OCI-LY1 (cell line): ENCODE results near the gene C3orf70.

Experiments used
- H2AFZ ChIP-seq: fragments of 200-600 bp; sonication (generic), shearing (Covaris generic); 2 replicates; pipeline ENCODE4 v1.6.0; 2014; ENCODE audit warnings: antibody characterized with exemption, mild to moderate bottlenecking, low read length
- H3F3A ChIP-seq: fragments of 200-600 bp; sonication (generic), shearing (Covaris generic); 2 replicates; pipeline ENCODE4 v1.6.0; 2014; ENCODE audit warnings: mild to moderate bottlenecking, antibody characterized with exemption, low read length, moderate library complexity; ENCODE audit not compliant: insufficient read depth
- H3K27ac ChIP-seq: fragments of 200-600 bp; sonication (generic); 2 replicates; pipeline ENCODE4 v1.5.1; 2014; ENCODE audit warnings: low read length, mixed run types, mild to moderate bottlenecking, low read depth; ENCODE audit not compliant: poor library complexity, severe bottlenecking
- H3K27me3 ChIP-seq: fragments of 200-600 bp; sonication (generic); 2 replicates; pipeline ENCODE4 v1.6.0; 2014; ENCODE audit warnings: antibody characterized with exemption, mild to moderate bottlenecking, low read length, moderate library complexity; ENCODE audit not compliant: insufficient read depth
- H3K36me3 ChIP-seq: fragments of 200-600 bp; sonication (generic); 2 replicates; pipeline ENCODE4 v1.6.1; 2014; ENCODE audit warnings: mild to moderate bottlenecking, antibody characterized with exemption, low read length, moderate library complexity, mixed read lengths; ENCODE audit not compliant: insufficient read depth
- H3K4me1 ChIP-seq: fragments of 200-600 bp; sonication (generic); 2 replicates; pipeline ENCODE4 v1.5.1; 2014; ENCODE audit warnings: mild to moderate bottlenecking, low read length, moderate library complexity; ENCODE audit not compliant: insufficient read depth, severe bottlenecking
- H3K4me2 ChIP-seq: fragments of 200-600 bp; sonication (generic), shearing (Covaris generic); 2 replicates; pipeline ENCODE4 v1.6.1; 2014; ENCODE audit warnings: low read length
- H3K4me3 ChIP-seq: fragments of 200-600 bp; sonication (generic); 2 replicates; pipeline ENCODE4 v1.5.1; 2014; ENCODE audit warnings: low read length, low read depth, mild to moderate bottlenecking, mixed read lengths; ENCODE audit not compliant: poor library complexity, severe bottlenecking
- H3K79me2 ChIP-seq: fragments of 200-600 bp; shearing (Covaris generic); 2 replicates; pipeline ENCODE4 v1.6.1; 2016; ENCODE audit warnings: mixed run types, low read length, mixed read lengths; ENCODE audit not compliant: insufficient read depth
- H3K9ac ChIP-seq: fragments of 200-600 bp; sonication (generic), shearing (Covaris generic); 2 replicates; pipeline ENCODE4 v1.6.1; 2014; ENCODE audit warnings: mild to moderate bottlenecking, low read length, mixed read lengths
- H3K9me2 ChIP-seq: fragments of 200-600 bp; sonication (generic), shearing (Covaris generic); 2 replicates; pipeline ENCODE4 v1.6.1; 2014; ENCODE audit warnings: low read depth, mild to moderate bottlenecking, low read length, mixed read lengths
- H3K9me3 ChIP-seq: fragments of 200-600 bp; shearing (Covaris generic); 2 replicates; pipeline ENCODE4 v1.6.1; 2014; ENCODE audit warnings: low read length, mixed read lengths
- H4K20me1 ChIP-seq: fragments of 200-600 bp; sonication (generic), shearing (Covaris generic); 2 replicates; pipeline ENCODE4 v1.6.0; 2016; ENCODE audit warnings: mild to moderate bottlenecking, low read length; ENCODE audit not compliant: insufficient read depth
- CTCF ChIP-seq: fragments of 200-600 bp; sonication (generic), shearing (Covaris generic); IDR thresholded peaks from 2 replicates; pipeline ENCODE4 v1.5.1; 2017; ENCODE audit warnings: mild to moderate bottlenecking, antibody characterized with exemption, low read length, moderate library complexity, mixed read lengths
- EZH2 ChIP-seq: fragments of 200-600 bp; sonication (generic), shearing (Covaris generic); IDR thresholded peaks from 2 replicates; pipeline ENCODE4 v1.8.0; 2017; ENCODE audit warnings: borderline replicate concordance, mixed run types, mild to moderate bottlenecking, antibody characterized with exemption, low read length, moderate library complexity, mixed read lengths

Gene C3orf70

DNA sequence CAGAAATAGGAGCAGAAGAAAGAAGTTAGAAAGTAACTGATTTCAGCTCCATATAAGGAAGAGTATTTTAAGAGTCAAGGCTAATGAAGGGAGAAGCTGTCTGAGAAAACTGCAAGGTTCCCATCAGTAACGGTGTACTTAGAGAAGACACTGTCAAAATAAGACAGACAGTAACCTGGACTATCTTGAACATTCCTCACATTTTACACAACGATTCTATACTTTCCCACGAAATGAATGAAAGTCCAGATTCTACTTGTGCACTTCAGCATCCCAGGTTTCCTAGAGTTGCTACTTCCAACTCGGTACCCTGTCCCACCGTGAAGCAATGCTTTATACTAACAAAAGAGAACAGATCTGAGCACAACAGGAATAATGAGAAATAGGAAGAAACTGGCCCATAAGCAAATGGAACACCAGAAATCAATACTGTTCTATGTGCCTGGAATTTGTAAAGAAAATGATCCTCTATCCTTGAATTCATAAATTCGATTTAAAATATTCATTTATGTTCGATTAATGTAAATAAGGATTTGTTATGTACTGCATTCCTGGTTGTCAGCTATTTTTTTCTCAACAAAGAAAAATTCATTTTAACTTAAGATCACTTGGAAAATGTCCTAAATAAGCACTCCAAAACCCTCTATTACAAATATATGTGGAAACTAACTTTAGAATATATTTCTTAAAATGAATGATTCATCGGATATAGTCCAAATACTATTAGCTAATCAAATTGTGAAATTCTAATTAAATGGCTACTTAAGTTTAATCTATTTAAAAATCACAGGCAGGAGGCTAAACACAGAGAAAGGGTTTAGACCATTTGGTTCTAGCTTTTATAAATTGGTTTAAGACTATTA, 1.5 kb downstream of the C3orf70 start:
- no peak overlapping the region for H3K4me3 ChIP-seq
- no peak for TF ChIP-seq CTCF
- no peak for TF ChIP-seq EZH2
- no peaks in the 10 kb centered on the region for H4K20me1 ChIP-seq
- no peaks in the 10 kb centered on the region for H3F3A ChIP-seq
- no peak overlapping the region for H2AFZ ChIP-seq
- H3K27me3 ChIP-seq, result 0 out of 2 replicates have a peak, but pooled peaks cover 2% of the 10 kb centered on the region
- H3K79me2 ChIP-seq, result no peaks in the 10 kb centered on the region
- no peaks in the 10 kb centered on the region for H3K9me2 ChIP-seq
- H3K27ac ChIP-seq, result no peak overlapping the region
- H3K36me3 ChIP-seq, result no peaks in the 10 kb centered on the region
- H3K9ac ChIP-seq, result no peak overlapping the region
- no peak overlapping the region for H3K4me2 ChIP-seq
- no peaks in the 10 kb centered on the region for H3K4me1 ChIP-seq
- H3K9me3 ChIP-seq, result no peaks in the 10 kb centered on the region

DNA sequence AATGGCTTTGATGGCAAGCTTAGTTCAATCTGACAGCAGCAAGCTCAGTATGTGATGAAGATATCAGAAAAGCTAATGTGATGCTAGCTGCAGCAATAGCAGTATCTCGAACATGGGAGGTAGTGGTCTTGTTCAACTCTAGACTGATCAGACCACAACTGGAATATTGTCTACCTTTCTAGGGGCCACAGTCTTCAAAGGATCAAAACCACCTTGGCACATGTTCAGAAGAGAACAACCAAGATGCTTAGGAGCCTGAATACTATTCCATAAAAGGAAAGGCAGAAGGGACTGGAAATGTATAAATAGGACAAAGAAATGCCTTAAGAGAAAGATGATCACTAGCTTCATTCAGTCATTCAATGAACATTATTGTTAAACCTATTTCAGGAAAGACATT, 2.3 kb downstream of the C3orf70 start:
- no peak overlapping the region for H2AFZ ChIP-seq

DNA sequence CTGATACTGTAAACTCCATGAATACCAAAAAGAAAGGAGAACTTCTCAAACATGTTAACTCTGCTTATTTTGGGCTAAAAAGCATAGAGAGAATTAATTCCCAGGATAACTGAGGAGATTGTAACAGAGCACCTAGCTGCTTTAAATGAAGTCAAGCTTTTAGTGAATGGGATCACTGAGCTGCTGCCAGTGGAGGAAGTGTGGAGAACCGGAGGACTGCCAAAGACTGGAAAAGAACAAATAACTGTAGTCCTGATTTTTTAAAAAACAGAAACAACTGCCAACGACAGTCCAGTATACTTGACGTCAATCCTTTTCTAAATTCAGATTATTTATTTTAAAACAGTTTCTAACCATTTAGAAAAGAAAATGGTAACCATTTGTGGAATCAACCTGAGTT, 3.3 kb downstream of the C3orf70 start:
- no peaks in the 10 kb centered on the region for H3K4me1 ChIP-seq
- H4K20me1 ChIP-seq, result no peaks in the 10 kb centered on the region
- H3K36me3 ChIP-seq, result no peaks in the 10 kb centered on the region
- H3K4me2 ChIP-seq, result no peak overlapping the region
- no peak overlapping the region for H2AFZ ChIP-seq
- H3K27me3 ChIP-seq, result peaks cover 2% of the 10 kb centered on the region; the same call in 1 of the 2 replicates
- TF ChIP-seq EZH2 (no peak), CTCF (no peak)
- no peak overlapping the region for H3K27ac ChIP-seq
- no peak overlapping the region for H3K4me3 ChIP-seq
- no peaks in the 10 kb centered on the region for H3K9me2 ChIP-seq
- no peaks in the 10 kb centered on the region for H3F3A ChIP-seq
- no peak overlapping the region for H3K9ac ChIP-seq
- no peaks in the 10 kb centered on the region for H3K9me3 ChIP-seq
- no peaks in the 10 kb centered on the region for H3K79me2 ChIP-seq

More for the DNA sequence above, 2.3 kb downstream of the C3orf70 start:
- no peaks in the 10 kb centered on the region for H3K9me3 ChIP-seq
- H3K4me1 ChIP-seq, result no peaks in the 10 kb centered on the region
- no peaks in the 10 kb centered on the region for H3K79me2 ChIP-seq
- no peaks in the 10 kb centered on the region for H3K36me3 ChIP-seq
- no peaks in the 10 kb centered on the region for H3F3A ChIP-seq
- TF ChIP-seq CTCF (no peak), EZH2 (no peak)
- no peak overlapping the region for H3K4me3 ChIP-seq
- no peak overlapping the region for H3K27ac ChIP-seq
- no peaks in the 10 kb centered on the region for H3K9me2 ChIP-seq
- H3K9ac ChIP-seq, result no peak overlapping the region
- H4K20me1 ChIP-seq, result no peaks in the 10 kb centered on the region
- no peak overlapping the region for H3K4me2 ChIP-seq
- H3K27me3 ChIP-seq, result peaks cover 2% of the 10 kb centered on the region; the same call in 1 of the 2 replicates
